Measurements from ENCODE around the gene RNF223.
A peak's percentile ranks its signal among the peaks of the same experiment; 100 is the strongest.

The RNF223 gene

GRCh38 chr1:1073743-1074587 is at the start of gene RNF223:
TSS of gene RNF223 (minus strand) at chr1:1074306. CDS start at chr1:1072566, 1,740 bp downstream.
- Histone ChIP-seq H3K36me3 (ENCODE audit: insufficient read depth, low read length) (no peaks in the 10 kb centered on the region), H3K4me1 (ENCODE audit: insufficient read depth, low read length) (no peaks in the 10 kb centered on the region), H3K4me3 (ENCODE audit: low read depth in 1 of 2, low read length in 2 of 2) (no peak within 1 kb of the TSS), H3K9ac (ENCODE audit: low read length) (no peak within 1 kb of the TSS), H3K27ac (ENCODE audit: low read depth, low read length) (no peak within 1 kb of the TSS), H3K9me3 (ENCODE audit: low read length) (no peaks in the 10 kb centered on the region), H3K27me3 (ENCODE audit: control insufficient read depth in 1 of 2, insufficient read depth in 2 of 2, low read length in 2 of 2) (peaks cover 0 to 57% of the 10 kb centered on the region in 2 donors)

- Histone ChIP-seq H3K27me3 (ENCODE audit: control insufficient read depth in 1 of 2, insufficient read depth in 2 of 2, low read length in 2 of 2) (peaks cover 0 to 25% of the 10 kb centered on the region in 2 donors), H3K9me3 (ENCODE audit: low read length) (no peaks in the 10 kb centered on the region), H3K4me3 (ENCODE audit: low read depth in 1 of 2, low read length in 2 of 2) (no peak overlapping the region)
Measured at GRCh38 chr1:1122981-1123480, 48.9 kb upstream of the RNF223 start.

GRCh38 chr1:1122078-1122811 is 48.1 kb upstream of the RNF223 start:
- H3K36me3 ChIP-seq (ENCODE audit: insufficient read depth, low read length): no peaks in the 10 kb centered on the region
- H3K4me1 ChIP-seq (ENCODE audit: insufficient read depth, low read length): no peaks in the 10 kb centered on the region
- no peak overlapping the region for H3K27ac ChIP-seq (ENCODE audit: low read depth, low read length)
- peak overlapping the region; percentile 35 to 50 for H3K4me3 ChIP-seq (ENCODE audit: low read depth in 1 of 2, low read length in 2 of 2)
- no peaks in the 10 kb centered on the region for H3K9me3 ChIP-seq (ENCODE audit: low read length)
- H3K27me3 ChIP-seq (ENCODE audit: control insufficient read depth in 1 of 2, insufficient read depth in 2 of 2, low read length in 2 of 2): peaks cover 0 to 32% of the 10 kb centered on the region in 2 donors
- H3K9ac ChIP-seq (ENCODE audit: low read length): no peak overlapping the region

More at GRCh38 chr1:1122981-1123480, 48.9 kb upstream of the RNF223 start:
- no peak overlapping the region for H3K27ac ChIP-seq (ENCODE audit: low read depth, low read length)
- no peak overlapping the region for H3K9ac ChIP-seq (ENCODE audit: low read length)
- H3K4me1 ChIP-seq (ENCODE audit: insufficient read depth, low read length): no peaks in the 10 kb centered on the region
- H3K36me3 ChIP-seq (ENCODE audit: insufficient read depth, low read length): no peaks in the 10 kb centered on the region

- Histone ChIP-seq H3K4me3 (ENCODE audit: low read depth in 1 of 2, low read length in 2 of 2) (peak overlapping the region in 1 of 2 donors; percentile 50), H3K27ac (ENCODE audit: low read depth, low read length) (no peak overlapping the region), H3K9me3 (ENCODE audit: low read length) (no peaks in the 10 kb centered on the region), H3K9ac (ENCODE audit: low read length) (no peak overlapping the region), H3K27me3 (ENCODE audit: control insufficient read depth in 1 of 2, insufficient read depth in 2 of 2, low read length in 2 of 2) (peaks cover 0 to 34% of the 10 kb centered on the region in 2 donors), H3K4me1 (ENCODE audit: insufficient read depth, low read length) (no peaks in the 10 kb centered on the region), H3K36me3 (ENCODE audit: insufficient read depth, low read length) (no peaks in the 10 kb centered on the region)
Measured at GRCh38 chr1:1121611-1122077, 47.5 kb upstream of the RNF223 start.

DNA sequence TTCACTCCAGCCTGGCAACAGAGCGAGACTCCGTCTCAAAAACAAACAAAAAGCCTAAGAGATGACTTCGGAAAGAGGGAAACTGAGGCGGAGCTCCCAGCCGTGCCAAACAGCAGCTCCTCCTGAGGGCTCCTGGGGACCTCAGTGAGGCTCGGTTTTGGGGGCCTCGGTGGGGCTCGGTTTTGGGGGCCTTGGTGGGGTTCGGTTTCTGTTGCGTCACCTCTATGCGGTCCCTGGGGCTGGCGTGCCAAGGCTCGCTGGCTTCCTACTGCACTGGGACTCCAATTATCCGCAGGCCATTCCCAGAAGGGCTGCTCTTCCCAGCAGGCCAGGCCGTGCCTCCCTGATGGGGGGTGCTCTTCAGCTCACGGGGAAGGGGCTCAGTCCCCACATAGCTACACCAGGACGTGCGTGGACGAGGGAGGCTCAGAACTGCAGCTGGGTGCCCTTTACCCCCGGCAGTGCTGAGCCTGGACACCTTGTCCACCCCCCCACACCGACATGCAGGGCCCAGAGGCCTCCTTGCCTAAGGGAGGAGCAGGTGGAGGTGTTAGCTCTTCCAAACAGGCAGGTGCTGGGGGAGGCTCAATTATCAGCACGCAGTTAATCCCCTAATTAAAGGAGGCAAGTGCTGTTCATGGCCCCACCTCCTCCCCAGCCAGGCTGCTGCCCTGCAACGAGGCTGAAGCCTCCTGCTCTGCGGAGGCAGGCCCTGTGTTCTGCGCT is 46.9 kb upstream of the RNF223 start:
- Histone ChIP-seq H3K9ac (ENCODE audit: low read length) (no peak overlapping the region), H3K27me3 (ENCODE audit: control insufficient read depth in 1 of 2, insufficient read depth in 2 of 2, low read length in 2 of 2) (peaks cover 0 to 34% of the 10 kb centered on the region in 2 donors), H3K27ac (ENCODE audit: low read depth, low read length) (no peak overlapping the region), H3K4me1 (ENCODE audit: insufficient read depth, low read length) (no peaks in the 10 kb centered on the region), H3K4me3 (ENCODE audit: low read depth in 1 of 2, low read length in 2 of 2) (no peak overlapping the region), H3K9me3 (ENCODE audit: low read length) (no peaks in the 10 kb centered on the region), H3K36me3 (ENCODE audit: insufficient read depth, low read length) (no peaks in the 10 kb centered on the region)

GRCh38 chr1:1120096-1120495 is 46.0 kb upstream of the RNF223 start:
- Histone ChIP-seq H3K27ac (ENCODE audit: low read depth, low read length) (no peak overlapping the region), H3K9ac (ENCODE audit: low read length) (no peak overlapping the region), H3K27me3 (ENCODE audit: control insufficient read depth in 1 of 2, insufficient read depth in 2 of 2, low read length in 2 of 2) (peaks cover 0 to 34% of the 10 kb centered on the region in 2 donors), H3K4me3 (ENCODE audit: low read depth in 1 of 2, low read length in 2 of 2) (no peak overlapping the region), H3K4me1 (ENCODE audit: insufficient read depth, low read length) (peaks cover under 1% of the 10 kb centered on the region), H3K9me3 (ENCODE audit: low read length) (no peaks in the 10 kb centered on the region), H3K36me3 (ENCODE audit: insufficient read depth, low read length) (no peaks in the 10 kb centered on the region)

GRCh38 chr1:1119272-1119890 is 45.3 kb upstream of the RNF223 start:
- Histone ChIP-seq H3K36me3 (ENCODE audit: insufficient read depth, low read length) (no peaks in the 10 kb centered on the region), H3K27ac (ENCODE audit: low read depth, low read length) (no peak overlapping the region), H3K9ac (ENCODE audit: low read length) (no peak overlapping the region), H3K4me3 (ENCODE audit: low read depth in 1 of 2, low read length in 2 of 2) (no peak overlapping the region), H3K27me3 (ENCODE audit: control insufficient read depth in 1 of 2, insufficient read depth in 2 of 2, low read length in 2 of 2) (peaks cover 0 to 34% of the 10 kb centered on the region in 2 donors), H3K9me3 (ENCODE audit: low read length) (no peaks in the 10 kb centered on the region), H3K4me1 (ENCODE audit: insufficient read depth, low read length) (peaks cover 5% of the 10 kb centered on the region)

DNA sequence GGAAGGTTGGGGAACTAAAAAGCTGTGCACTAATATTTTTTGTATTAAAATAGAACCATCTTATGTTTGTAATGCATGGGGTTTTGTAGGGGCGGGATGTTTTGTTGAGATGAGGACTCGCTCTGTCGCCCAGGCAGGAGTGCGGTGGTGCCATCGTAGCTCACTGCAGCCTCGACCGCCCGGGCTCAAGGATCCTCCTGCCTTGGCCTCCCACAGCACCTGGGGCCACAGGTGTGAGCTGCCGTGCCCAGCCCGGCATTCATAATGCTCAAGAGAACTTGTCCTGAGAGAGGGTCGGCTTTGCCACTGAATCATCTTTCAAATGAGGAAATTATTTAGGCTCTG is 44.7 kb upstream of the RNF223 start:
- Histone ChIP-seq H3K27ac (ENCODE audit: low read depth, low read length) (no peak overlapping the region), H3K27me3 (ENCODE audit: control insufficient read depth in 1 of 2, insufficient read depth in 2 of 2, low read length in 2 of 2) (peaks cover 0 to 34% of the 10 kb centered on the region in 2 donors), H3K9me3 (ENCODE audit: low read length) (no peaks in the 10 kb centered on the region), H3K36me3 (ENCODE audit: insufficient read depth, low read length) (no peaks in the 10 kb centered on the region), H3K4me3 (ENCODE audit: low read depth in 1 of 2, low read length in 2 of 2) (no peak overlapping the region), H3K9ac (ENCODE audit: low read length) (no peak overlapping the region), H3K4me1 (ENCODE audit: insufficient read depth, low read length) (peaks cover 5% of the 10 kb centered on the region)

GRCh38 chr1:1118011-1118875 is 44.1 kb upstream of the RNF223 start:
- H3K27ac ChIP-seq (ENCODE audit: low read depth, low read length): no peak overlapping the region
- no peak overlapping the region for H3K9ac ChIP-seq (ENCODE audit: low read length)
- no peak overlapping the region for H3K4me3 ChIP-seq (ENCODE audit: low read depth in 1 of 2, low read length in 2 of 2)
- H3K36me3 ChIP-seq (ENCODE audit: insufficient read depth, low read length): no peaks in the 10 kb centered on the region
- H3K27me3 ChIP-seq (ENCODE audit: control insufficient read depth in 1 of 2, insufficient read depth in 2 of 2, low read length in 2 of 2): peaks cover 0 to 34% of the 10 kb centered on the region in 2 donors
- H3K4me1 ChIP-seq (ENCODE audit: insufficient read depth, low read length): peaks cover 5% of the 10 kb centered on the region
- H3K9me3 ChIP-seq (ENCODE audit: low read length): no peaks in the 10 kb centered on the region

DNA sequence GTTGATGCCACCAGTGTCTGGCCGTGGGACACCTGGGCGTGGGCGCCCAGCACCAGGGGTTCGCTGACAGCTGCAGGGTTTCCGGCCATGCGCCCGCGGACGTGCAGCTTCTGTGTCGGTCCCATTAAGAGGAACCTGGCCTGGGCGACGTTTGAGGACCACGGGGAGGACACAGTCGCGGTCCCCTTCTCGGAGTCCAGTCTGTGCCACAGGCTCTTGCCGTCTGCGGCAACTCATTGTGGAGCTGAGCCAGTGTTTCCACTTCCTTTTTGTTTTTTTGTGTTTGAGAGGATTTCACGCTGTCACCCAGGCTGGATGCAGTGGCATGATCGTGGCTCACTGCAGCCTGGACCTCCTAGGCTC is 43.3 kb upstream of the RNF223 start:
- Histone ChIP-seq H3K4me3 (ENCODE audit: low read depth in 1 of 2, low read length in 2 of 2) (no peak overlapping the region), H3K9ac (ENCODE audit: low read length) (no peak overlapping the region), H3K4me1 (ENCODE audit: insufficient read depth, low read length) (peaks cover 5% of the 10 kb centered on the region), H3K27ac (ENCODE audit: low read depth, low read length) (no peak overlapping the region), H3K27me3 (ENCODE audit: control insufficient read depth in 1 of 2, insufficient read depth in 2 of 2, low read length in 2 of 2) (peaks cover 0 to 32% of the 10 kb centered on the region in 2 donors), H3K36me3 (ENCODE audit: insufficient read depth, low read length) (no peaks in the 10 kb centered on the region), H3K9me3 (ENCODE audit: low read length) (no peaks in the 10 kb centered on the region)

Measured in muscle layer of colon (tissue), 2 donors.